Thyroid gland (tissue), 4 donors: Measurements from ENCODE around the gene ATPAF1.

ENCODE experiments used
- POLR2A ChIP-seq, 2 donors: fragments of 450-650 bp; IDR thresholded peaks; one replicate each; pipeline ENCODE4 v1.6.1; 2017; ENCODE audit warnings: antibody characterized with exemption in 2 of 2, mild to moderate bottlenecking in 2 of 2, moderate library complexity in 1 of 2
- TF ChIP-seq, protein P1 (sequence below), 6 experiments: fragments of 200-600 bp in 3 of 6; fragments of 450-650 bp in 3 of 6; sonication (generic) in 3 of 6; IDR thresholded peaks; one replicate each; pipeline ENCODE4 v1.5.1; 2016 to 2019; ENCODE audit warnings: antibody characterized with exemption in 6 of 6, mild to moderate bottlenecking in 2 of 6, inconsistent platforms in 1 of 6, moderate library complexity in 1 of 6

DNA sequence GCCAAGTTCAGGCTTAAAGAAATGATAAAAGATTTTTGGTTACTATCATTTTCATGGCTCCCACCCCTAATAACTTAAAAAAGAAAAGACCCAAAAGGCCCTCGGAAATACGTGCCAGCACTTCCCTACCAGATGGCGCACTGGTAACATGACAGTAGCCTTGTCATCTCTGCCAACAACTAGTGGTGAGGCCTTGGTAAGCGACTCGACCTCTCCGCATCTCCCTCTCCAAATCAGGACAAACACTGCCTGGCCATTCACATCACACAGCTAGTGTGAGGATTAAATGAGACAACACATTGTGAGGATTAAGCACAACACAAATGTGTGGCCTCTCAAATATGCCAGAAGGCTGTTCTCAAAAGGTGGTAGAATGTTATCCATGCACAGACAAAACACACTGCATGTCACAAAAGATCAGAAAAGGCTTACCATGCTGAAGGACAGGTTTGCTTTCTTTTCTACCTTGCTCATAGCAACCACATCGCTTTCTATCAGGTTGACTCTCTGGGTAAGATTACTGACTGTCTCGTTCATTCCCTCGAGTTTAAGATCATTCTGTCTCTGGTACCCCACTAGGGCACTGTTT is 19.9 kb upstream of the ATPAF1 start:
- TF ChIP-seq, protein P1, sequence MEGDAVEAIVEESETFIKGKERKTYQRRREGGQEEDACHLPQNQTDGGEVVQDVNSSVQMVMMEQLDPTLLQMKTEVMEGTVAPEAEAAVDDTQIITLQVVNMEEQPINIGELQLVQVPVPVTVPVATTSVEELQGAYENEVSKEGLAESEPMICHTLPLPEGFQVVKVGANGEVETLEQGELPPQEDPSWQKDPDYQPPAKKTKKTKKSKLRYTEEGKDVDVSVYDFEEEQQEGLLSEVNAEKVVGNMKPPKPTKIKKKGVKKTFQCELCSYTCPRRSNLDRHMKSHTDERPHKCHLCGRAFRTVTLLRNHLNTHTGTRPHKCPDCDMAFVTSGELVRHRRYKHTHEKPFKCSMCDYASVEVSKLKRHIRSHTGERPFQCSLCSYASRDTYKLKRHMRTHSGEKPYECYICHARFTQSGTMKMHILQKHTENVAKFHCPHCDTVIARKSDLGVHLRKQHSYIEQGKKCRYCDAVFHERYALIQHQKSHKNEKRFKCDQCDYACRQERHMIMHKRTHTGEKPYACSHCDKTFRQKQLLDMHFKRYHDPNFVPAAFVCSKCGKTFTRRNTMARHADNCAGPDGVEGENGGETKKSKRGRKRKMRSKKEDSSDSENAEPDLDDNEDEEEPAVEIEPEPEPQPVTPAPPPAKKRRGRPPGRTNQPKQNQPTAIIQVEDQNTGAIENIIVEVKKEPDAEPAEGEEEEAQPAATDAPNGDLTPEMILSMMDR (IDR thresholded peaks at IDR 0.05), result no peak
- TF ChIP-seq POLR2A (IDR thresholded peaks at IDR 0.05), result no peak
